OCI-LY3 (cell line): Measurements from ENCODE around the gene ORM1.

Source experiments
- CTCF ChIP-seq: fragments of 200-600, 300-600 bp; sonication (generic); IDR thresholded peaks from 2 replicates; pipeline ENCODE4 v1.5.1; 2014; ENCODE audit warnings: antibody characterized with exemption, low read length, low read depth
- EZH2phosphoT487 ChIP-seq: fragments of 200-600 bp; shearing (Covaris generic); IDR thresholded peaks from 2 replicates; pipeline ENCODE4 v1.6.1; 2018; ENCODE audit warnings: antibody characterized with exemption, mixed run types, low read depth

- TF ChIP-seq CTCF: peak; percentile 90
- no peak for TF ChIP-seq EZH2phosphoT487
These were observed 31.8 kb upstream of the ORM1 start for GRCh38 chr9:114291064-114291474.
